Astrocyte (in vitro differentiated cells and primary cell): Measurements from ENCODE around the gene CHST3. TPM values are rescaled to one million over a fixed set of nuclear protein-coding genes. Genes with fewer than 3 reads are reported as not detected.

Source experiments
- DNase-seq: peaks from one replicate; pipeline ENCODE4 v3.0.0-alpha.2; 2010; ENCODE audit warnings: low read depth
- FAIRE-seq: peaks from 2 replicates; lab custom pipeline; 2011; peaks lifted over from hg19 to GRCh38; lab: Jason Lieb, UNC
- H2AFZ ChIP-seq: 2 replicates; pipeline ENCODE4 v1.6.0; 2012; ENCODE audit warnings: low read depth, low read length, inconsistent platforms
- H3K27ac ChIP-seq: 2 replicates; pipeline ENCODE4 v1.5.1; 2011; ENCODE audit warnings: low read depth, low read length, inconsistent platforms
- H3K27me3 ChIP-seq: 2 replicates; pipeline ENCODE4 v1.6.0; 2011; ENCODE audit warnings: low read length, inconsistent platforms; ENCODE audit not compliant: insufficient read depth
- H3K36me3 ChIP-seq: 2 replicates; pipeline ENCODE4 v1.5.1; 2011; ENCODE audit warnings: low read length, inconsistent platforms; ENCODE audit not compliant: insufficient read depth
- H3K4me1 ChIP-seq: 2 replicates; pipeline ENCODE4 v1.5.1; 2011; ENCODE audit warnings: low read length, inconsistent platforms; ENCODE audit not compliant: insufficient read depth
- H3K4me2 ChIP-seq: 2 replicates; pipeline ENCODE4 v1.6.0; 2012; ENCODE audit warnings: low read length, inconsistent platforms
- H3K4me3 ChIP-seq: 2 replicates; pipeline ENCODE4 v1.5.1; 2011; ENCODE audit warnings: low read depth, mild to moderate bottlenecking, low read length, inconsistent platforms; ENCODE audit not compliant: insufficient read depth
- H3K79me2 ChIP-seq: 2 replicates; pipeline ENCODE4 v1.6.0; 2012; ENCODE audit warnings: mild to moderate bottlenecking, low read length, inconsistent platforms; ENCODE audit not compliant: insufficient read depth
- H3K9ac ChIP-seq: 2 replicates; pipeline ENCODE4 v1.6.0; 2012; ENCODE audit warnings: mild to moderate bottlenecking, low read length, inconsistent platforms
- H3K9me3 ChIP-seq: 2 replicates; pipeline ENCODE4 v1.5.1; 2012; ENCODE audit warnings: low read depth, mild to moderate bottlenecking, low read length, inconsistent platforms; ENCODE audit not compliant: insufficient read depth
- H4K20me1 ChIP-seq: 2 replicates; pipeline ENCODE4 v1.6.0; 2012; ENCODE audit warnings: low read length, inconsistent platforms; ENCODE audit not compliant: insufficient read depth
- H3K27ac Mint-ChIP-seq: one replicate; pipeline ENCODE4 v1.8.0; 2021; ENCODE audit warnings: mild to moderate bottlenecking, mixed read lengths; ENCODE audit not compliant: unreplicated experiment
- H3K27me3 Mint-ChIP-seq: one replicate; pipeline ENCODE4 v1.8.0; 2021; ENCODE audit warnings: low read depth, mixed read lengths; ENCODE audit not compliant: unreplicated experiment
- H3K36me3 Mint-ChIP-seq: one replicate; pipeline ENCODE4 v1.8.0; 2021; ENCODE audit warnings: low read depth, mixed read lengths; ENCODE audit not compliant: unreplicated experiment
- H3K4me1 Mint-ChIP-seq: one replicate; pipeline ENCODE4 v1.8.0; 2021; ENCODE audit warnings: low read depth, mixed read lengths; ENCODE audit not compliant: unreplicated experiment
- H3K4me3 Mint-ChIP-seq: one replicate; pipeline ENCODE4 v1.8.0; 2021; ENCODE audit warnings: mild to moderate bottlenecking, moderate library complexity, mixed read lengths; ENCODE audit not compliant: unreplicated experiment
- H3K9me3 Mint-ChIP-seq: one replicate; pipeline ENCODE4 v1.8.0; 2021; ENCODE audit warnings: mild to moderate bottlenecking, mixed read lengths; ENCODE audit not compliant: unreplicated experiment
- CTCF ChIP-seq: IDR thresholded peaks from 2 replicates; pipeline ENCODE4 v1.5.1; 2011; ENCODE audit warnings: low read depth, mild to moderate bottlenecking, inconsistent platforms, low read length, moderate library complexity; ENCODE audit not compliant: insufficient read depth
- EZH2 ChIP-seq: IDR thresholded peaks from 2 replicates; pipeline ENCODE4 v1.6.1; 2012; ENCODE audit warnings: mild to moderate bottlenecking, low read length, inconsistent platforms; ENCODE audit not compliant: insufficient read depth
- total RNA-seq: library from RNA; stranded (reverse); gene quantifications from 2 replicates; pipeline ENCODE4 v1.2.1, GENCODE V29; 2021

CHST3 gene
- total RNA-seq, 1 donor from 2014 or later, result 43.5 TPM

- H3K4me1 ChIP-seq, result no peaks in the 10 kb centered on the region
- no peak overlapping the region for H2AFZ ChIP-seq
- Mint-ChIP-seq H3K9me3 (peaks cover 3% of the 10 kb centered on the region), H3K27me3 (peaks cover 10% of the 10 kb centered on the region), H3K27ac (no peak overlapping the region), H3K4me1 (no peaks in the 10 kb centered on the region), H3K4me3 (no peak overlapping the region), H3K36me3 (peaks cover 5% of the 10 kb centered on the region)
- TF ChIP-seq CTCF, result no peak
- TF ChIP-seq EZH2, result no peak
- no peak for FAIRE-seq
- no peak overlapping the region for H3K4me2 ChIP-seq
- H3K79me2 ChIP-seq, result no peaks in the 10 kb centered on the region
- H3K36me3 ChIP-seq, result no peaks in the 10 kb centered on the region
- H3K9me3 ChIP-seq, result no peaks in the 10 kb centered on the region
- H4K20me1 ChIP-seq, result no peaks in the 10 kb centered on the region
- peaks cover 19% of the 10 kb centered on the region for H3K27me3 ChIP-seq
- H3K9ac ChIP-seq, result no peak overlapping the region
- no peak for DNase-seq
- H3K4me3 ChIP-seq, result no peak overlapping the region
- H3K27ac ChIP-seq, result no peak overlapping the region
Measured at GRCh38 chr10:72053690-72054089, 89.5 kb downstream of the CHST3 start.

- Mint-ChIP-seq H3K9me3 (no peaks in the 10 kb centered on the region), H3K36me3 (peaks cover 9% of the 10 kb centered on the region), H3K27ac (no peak overlapping the region), H3K4me3 (no peak overlapping the region), H3K27me3 (peaks cover 23% of the 10 kb centered on the region), H3K4me1 (peaks cover 3% of the 10 kb centered on the region)
- H4K20me1 ChIP-seq, result no peaks in the 10 kb centered on the region
- no peak for DNase-seq
- FAIRE-seq, result no peak
- H3K27ac ChIP-seq, result no peak overlapping the region
- peaks cover 34% of the 10 kb centered on the region for H3K27me3 ChIP-seq
- no peak overlapping the region for H2AFZ ChIP-seq
- H3K36me3 ChIP-seq, result no peaks in the 10 kb centered on the region
- no peaks in the 10 kb centered on the region for H3K9me3 ChIP-seq
- peaks cover 6% of the 10 kb centered on the region for H3K4me1 ChIP-seq
- H3K4me2 ChIP-seq, result no peak overlapping the region
- no peak overlapping the region for H3K4me3 ChIP-seq
- TF ChIP-seq CTCF, result no peak
- TF ChIP-seq EZH2, result no peak
- no peak overlapping the region for H3K9ac ChIP-seq
- H3K79me2 ChIP-seq, result no peaks in the 10 kb centered on the region
Measured at GRCh38 chr10:72056113-72056512, 91.9 kb downstream of the CHST3 start.

- Mint-ChIP-seq H3K27ac (no peak overlapping the region), H3K9me3 (no peaks in the 10 kb centered on the region), H3K27me3 (peaks cover 24% of the 10 kb centered on the region), H3K4me3 (no peak overlapping the region), H3K4me1 (peaks cover 3% of the 10 kb centered on the region), H3K36me3 (peaks cover 9% of the 10 kb centered on the region)
- no peak for TF ChIP-seq EZH2
- no peak for TF ChIP-seq CTCF
- Histone ChIP-seq H3K4me3 (no peak overlapping the region), H3K4me2 (no peak overlapping the region), H3K36me3 (no peaks in the 10 kb centered on the region), H3K9me3 (no peaks in the 10 kb centered on the region), H3K79me2 (no peaks in the 10 kb centered on the region), H3K4me1 (peaks cover 6% of the 10 kb centered on the region), H4K20me1 (no peaks in the 10 kb centered on the region), H2AFZ (no peak overlapping the region), H3K9ac (no peak overlapping the region), H3K27me3 (peaks cover 34% of the 10 kb centered on the region), H3K27ac (no peak overlapping the region)
- FAIRE-seq (no peak), DNase-seq (no peak)
Measured at GRCh38 chr10:72056932-72057751, 92.9 kb downstream of the CHST3 start.
